ENCODE measurements around the gene NDRG2. TPM values are rescaled to one million over a fixed set of nuclear protein-coding genes. Genes with fewer than 3 reads are reported as not detected.
A peak's percentile ranks its signal among the peaks of the same experiment; 100 is the strongest.

Gene NDRG2
- total RNA-seq, 1 donor from 2014 or later = 2.1 TPM

GRCh38 chr14:21068521-21069387 lies 43.9 kb upstream of the NDRG2 start:
- no peaks in the 10 kb centered on the region for H3K36me3 Mint-ChIP-seq (ENCODE audit: low read depth)
- ChIA-PET POLR2A (interaction anchor here (0.5 to 3.1 kb wide), 5 partner anchors 24 to 242 kb away, joined by 3 to 29 read pairs (median 6); partner anchors contain the start of gene TMEM253), CTCF (interaction anchor here (0.6 to 4.7 kb wide), 15 partner anchors 9 to 70 kb away, joined by 3 to 146 read pairs (median 5); partner anchors contain the start of gene TMEM253)
- no peak for TF ChIP-seq CTCF (IDR thresholded peaks at IDR 0.05)
- H3K4me1 Mint-ChIP-seq = peaks cover 42% of the 10 kb centered on the region
- H3K27me3 Mint-ChIP-seq = peaks cover 20% of the 10 kb centered on the region
- DNase-seq (no peak), ATAC-seq (ENCODE audit: low read depth) (peak; percentile 53)
- no peaks in the 10 kb centered on the region for H3K9me3 Mint-ChIP-seq
- intact Hi-C loops (cut with micrococcal nuclease) = loop anchor here (1.0 kb wide), 5 partner anchors 24 to 489 kb away; no protein-coding TSS in a partner anchor
- H3K27ac Mint-ChIP-seq = no peak overlapping the region
- H3K4me3 Mint-ChIP-seq = peak overlapping the region; percentile 82

GRCh38 chr14:21066882-21067502 lies 42.1 kb upstream of the NDRG2 start:
- H3K4me3 Mint-ChIP-seq = no peak overlapping the region
- H3K27me3 Mint-ChIP-seq = peaks cover 33% of the 10 kb centered on the region
- no peak for TF ChIP-seq CTCF (IDR thresholded peaks at IDR 0.05)
- H3K4me1 Mint-ChIP-seq = peaks cover 34% of the 10 kb centered on the region
- ChIA-PET CTCF (interaction anchor here (0.7 to 4.7 kb wide), 11 partner anchors 20 to 65 kb away, joined by 3 to 146 read pairs (median 7); partner anchors contain the start of gene TMEM253), POLR2A (interaction anchor here (1.2 to 3.1 kb wide), 2 partner anchors 29 to 37 kb away, joined by 3 to 29 read pairs; no protein-coding TSS in a partner anchor)
- no peak for ATAC-seq (ENCODE audit: low read depth)
- no peaks in the 10 kb centered on the region for H3K9me3 Mint-ChIP-seq
- DNase-seq = no peak
- intact Hi-C loops (cut with micrococcal nuclease) = no loop called here
- no peak overlapping the region for H3K27ac Mint-ChIP-seq
- no peaks in the 10 kb centered on the region for H3K36me3 Mint-ChIP-seq (ENCODE audit: low read depth)

GRCh38 chr14:21063479-21063878 lies 38.6 kb upstream of the NDRG2 start:
- no peak for ATAC-seq (ENCODE audit: low read depth)
- ChIA-PET CTCF (interaction anchor here (0.7 kb wide), 1 partner anchor 41 kb away, joined by 3 read pairs; no protein-coding TSS in a partner anchor), POLR2A (no interaction called here)
- TF ChIP-seq CTCF (IDR thresholded peaks at IDR 0.05) = no peak
- DNase-seq = no peak
- no peak overlapping the region for H3K27ac Mint-ChIP-seq
- H3K27me3 Mint-ChIP-seq = peaks cover 37% of the 10 kb centered on the region
- H3K36me3 Mint-ChIP-seq (ENCODE audit: low read depth) = no peaks in the 10 kb centered on the region
- no peaks in the 10 kb centered on the region for H3K9me3 Mint-ChIP-seq
- peaks cover 2% of the 10 kb centered on the region for H3K4me1 Mint-ChIP-seq
- H3K4me3 Mint-ChIP-seq = no peak overlapping the region
- intact Hi-C loops (cut with micrococcal nuclease) = no loop called here

GRCh38 chr14:21061347-21061668 lies 36.4 kb upstream of the NDRG2 start:
- Mint-ChIP-seq H3K27ac (no peak overlapping the region), H3K27me3 (peaks cover 32% of the 10 kb centered on the region), H3K36me3 (ENCODE audit: low read depth) (no peaks in the 10 kb centered on the region), H3K4me3 (no peak overlapping the region), H3K9me3 (no peaks in the 10 kb centered on the region), H3K4me1 (no peaks in the 10 kb centered on the region)
- TF ChIP-seq CTCF (IDR thresholded peaks at IDR 0.05) = no peak
- DNase-seq (no peak), ATAC-seq (ENCODE audit: low read depth) (no peak)
- CTCF ChIA-PET = interaction anchor here (1.8 kb wide), 1 partner anchor 32 kb away, joined by 8 read pairs; no protein-coding TSS in a partner anchor
- POLR2A ChIA-PET = no interaction called here
- intact Hi-C loops (cut with micrococcal nuclease) = no loop called here
